ENCODE data around the gene EPS8L3.
"Not testable (repeated sequence)": the region's sequence is repeated elsewhere in the genome, so short reads cannot be mapped to it uniquely, and the experiment has no call there.

EPS8L3 gene

DNA sequence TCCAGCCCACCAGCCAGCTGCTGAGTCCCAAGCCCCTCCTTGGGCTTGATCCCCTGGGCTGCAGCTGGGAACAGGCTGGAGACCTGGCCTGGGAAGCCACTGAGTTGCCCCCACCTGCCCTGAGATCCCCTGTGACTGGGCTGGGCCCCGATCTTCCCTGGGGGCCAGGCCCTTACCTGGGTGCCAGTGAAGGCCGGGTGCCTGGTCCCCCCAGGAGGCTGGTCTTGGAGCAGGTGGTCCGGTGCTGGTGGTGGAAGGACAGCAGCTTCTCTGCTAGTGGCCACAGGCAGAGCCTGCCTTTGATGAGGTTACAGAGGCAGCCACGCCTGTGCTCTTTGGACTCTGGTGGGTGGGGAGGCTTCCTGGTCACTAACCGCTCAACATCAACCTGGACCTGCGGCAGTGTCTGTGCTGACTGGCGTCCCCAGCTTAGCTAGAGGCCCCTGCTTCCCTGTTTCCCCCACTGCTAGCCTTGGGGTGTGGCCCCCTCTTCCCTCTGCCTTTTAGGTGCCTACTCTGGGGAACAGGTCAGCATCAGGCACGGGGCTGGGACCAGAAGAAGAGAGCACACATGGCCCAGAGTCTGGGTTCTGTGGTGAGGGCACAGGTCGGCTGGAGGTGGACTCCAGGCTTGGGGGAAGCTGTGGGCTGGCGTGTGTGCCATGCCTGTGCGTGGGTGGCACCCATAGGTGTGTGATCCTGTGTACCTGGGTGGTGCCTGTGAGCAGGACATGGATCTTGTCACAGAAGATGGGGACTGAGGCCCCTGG, at the start of gene EPS8L3:
Gene EPS8L3, minus strand, starts transcription at position 278 of the 770 bp plus-strand sequence. CDS start 2,174 bp downstream, outside the sequence.
- in situ Hi-C loops (cut with MboI; ENCODE audit: low sequenced_read_pairs): no loop called here

- in situ Hi-C loops (cut with MboI; ENCODE audit: low sequenced_read_pairs): no loop called here
Observed at GRCh38 chr1:109812691-109813393, 49.1 kb upstream of the EPS8L3 start.

GRCh38 chr1:109808703-109809102, 45.0 kb upstream of the EPS8L3 start:
- in situ Hi-C loops (cut with MboI; ENCODE audit: low sequenced_read_pairs): no loop called here

DNA sequence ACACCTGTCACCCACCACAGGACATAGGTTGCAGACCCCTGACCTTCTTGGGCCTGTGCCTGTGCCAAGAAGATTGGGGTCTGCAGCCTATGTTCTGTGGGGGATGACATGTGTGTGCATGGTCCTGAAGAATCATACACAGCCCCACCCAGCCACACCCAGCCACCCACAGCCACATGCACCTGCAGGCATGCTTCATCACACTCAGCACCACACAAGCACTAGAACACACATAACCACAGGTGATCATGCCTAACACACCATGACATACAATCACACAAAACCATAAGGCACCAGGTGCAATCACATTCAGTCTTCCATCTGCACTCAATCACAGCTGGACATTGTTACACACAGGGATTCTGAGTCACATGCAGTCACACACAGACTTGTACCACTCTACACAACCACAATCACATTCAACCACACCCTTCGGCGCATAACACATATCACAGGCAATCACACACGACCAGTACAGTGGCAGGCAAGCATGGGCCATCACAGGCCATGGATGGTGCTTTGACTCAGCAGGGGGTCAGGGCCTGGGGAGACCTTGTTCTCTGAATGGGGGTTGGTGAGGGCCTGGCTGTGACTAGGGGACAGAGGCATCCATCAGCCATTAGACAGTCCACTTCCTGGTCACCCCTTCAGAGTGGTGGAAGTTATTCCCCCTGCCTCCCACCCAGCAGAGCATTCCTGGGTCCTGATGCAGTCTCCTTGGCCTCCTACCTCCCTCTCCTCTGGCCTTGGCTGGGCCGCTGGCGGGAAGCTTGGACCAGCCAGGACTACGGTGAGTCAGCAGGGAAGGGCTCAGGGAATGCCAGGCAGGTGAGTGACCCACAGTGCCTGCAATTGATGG, 44.3 kb upstream of the EPS8L3 start:
- in situ Hi-C loops (cut with MboI; ENCODE audit: low sequenced_read_pairs): no loop called here

GRCh38 chr1:109807402-109807801, 43.7 kb upstream of the EPS8L3 start:
- in situ Hi-C loops (cut with MboI; ENCODE audit: low sequenced_read_pairs): no loop called here

GRCh38 chr1:109806733-109807400, 43.1 kb upstream of the EPS8L3 start:
- in situ Hi-C loops (cut with MboI; ENCODE audit: low sequenced_read_pairs): no loop called here

GRCh38 chr1:109805486-109806165, 41.9 kb upstream of the EPS8L3 start:
- in situ Hi-C loops (cut with MboI; ENCODE audit: low sequenced_read_pairs): no loop called here

- in situ Hi-C loops (cut with MboI; ENCODE audit: low sequenced_read_pairs): no loop called here
Observed at GRCh38 chr1:109804660-109805059, 40.9 kb upstream of the EPS8L3 start.

DNA sequence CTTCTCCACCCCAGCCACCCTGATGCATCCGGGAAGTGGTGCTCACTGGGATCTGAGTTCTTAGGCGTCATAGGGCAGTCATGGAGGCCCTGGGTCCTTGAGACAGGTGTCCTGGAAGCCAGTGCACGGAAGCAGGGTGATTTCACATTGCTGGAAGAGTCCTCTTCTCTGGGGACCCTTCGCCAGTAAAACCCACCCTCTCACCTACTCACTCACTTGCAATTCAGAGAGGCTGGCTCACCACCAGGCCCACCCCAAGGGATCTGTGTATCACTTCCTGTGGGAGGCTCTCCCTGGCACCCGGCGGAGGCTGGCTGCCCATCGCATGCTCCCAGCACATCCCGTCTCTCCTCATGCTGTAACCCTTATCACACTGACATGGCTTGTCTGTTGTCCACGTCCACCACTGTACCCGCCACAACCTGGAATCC, 40.2 kb upstream of the EPS8L3 start:
- in situ Hi-C loops (cut with MboI; ENCODE audit: low sequenced_read_pairs): no loop called here

DNA sequence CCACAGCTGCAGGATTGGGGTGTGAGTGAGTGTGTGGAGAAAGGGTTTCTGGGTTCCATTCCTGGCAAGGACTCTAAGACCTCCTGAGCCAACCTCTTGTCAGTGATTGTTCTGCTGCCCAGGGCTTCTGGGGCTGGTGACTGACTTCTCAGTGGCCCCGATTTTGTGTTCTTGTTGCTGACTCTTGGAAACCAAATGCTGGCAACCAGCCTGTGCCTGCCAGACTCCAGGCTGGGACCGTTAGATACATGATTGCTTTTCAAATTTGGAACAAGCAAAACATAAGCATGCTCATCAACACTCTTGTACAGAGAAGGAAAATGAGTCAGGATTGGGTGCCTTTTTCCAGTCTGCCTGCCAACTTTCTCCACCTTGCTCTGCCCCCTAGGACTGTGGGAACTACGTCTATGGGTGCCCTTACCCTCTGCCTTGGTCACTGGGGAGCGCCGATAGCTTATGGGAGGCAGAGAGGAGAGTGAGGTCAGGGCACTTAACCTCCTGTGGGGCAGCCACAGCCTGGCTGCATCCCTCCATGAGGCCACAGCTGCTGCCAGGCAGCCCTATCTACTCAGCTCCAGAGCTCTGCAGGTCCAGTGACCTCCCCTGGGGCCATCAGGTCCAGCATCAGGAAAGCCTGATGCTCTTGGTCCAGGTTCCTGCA, 39.3 kb upstream of the EPS8L3 start:
- in situ Hi-C loops (cut with MboI; ENCODE audit: low sequenced_read_pairs): no loop called here

GRCh38 chr1:109802136-109802900, 38.6 kb upstream of the EPS8L3 start:
- in situ Hi-C loops (cut with MboI; ENCODE audit: low sequenced_read_pairs): no loop called here

- in situ Hi-C loops (cut with MboI; ENCODE audit: low sequenced_read_pairs): no loop called here
Observed at GRCh38 chr1:109801791-109802135, 38.0 kb upstream of the EPS8L3 start.

DNA sequence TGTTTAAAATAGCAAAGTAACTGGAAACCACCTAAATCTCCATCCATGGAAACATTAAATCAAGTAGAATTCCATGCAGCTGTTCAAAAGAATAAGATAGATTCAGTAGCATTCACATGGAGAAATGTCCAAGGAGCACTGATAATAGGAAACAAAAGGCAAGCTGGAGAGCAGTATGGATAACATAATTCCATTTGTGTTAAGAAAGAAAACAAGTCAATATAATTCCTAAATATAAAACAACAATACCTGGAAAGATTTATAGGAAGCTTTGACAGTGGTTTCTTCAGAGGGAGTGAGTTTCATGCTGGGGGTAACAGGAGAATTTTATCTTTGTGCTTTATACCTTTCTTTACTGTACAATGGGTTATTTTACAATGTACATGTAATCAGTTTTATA, 36.6 kb upstream of the EPS8L3 start:
- in situ Hi-C loops (cut with MboI; ENCODE audit: low sequenced_read_pairs): no loop called here

DNA sequence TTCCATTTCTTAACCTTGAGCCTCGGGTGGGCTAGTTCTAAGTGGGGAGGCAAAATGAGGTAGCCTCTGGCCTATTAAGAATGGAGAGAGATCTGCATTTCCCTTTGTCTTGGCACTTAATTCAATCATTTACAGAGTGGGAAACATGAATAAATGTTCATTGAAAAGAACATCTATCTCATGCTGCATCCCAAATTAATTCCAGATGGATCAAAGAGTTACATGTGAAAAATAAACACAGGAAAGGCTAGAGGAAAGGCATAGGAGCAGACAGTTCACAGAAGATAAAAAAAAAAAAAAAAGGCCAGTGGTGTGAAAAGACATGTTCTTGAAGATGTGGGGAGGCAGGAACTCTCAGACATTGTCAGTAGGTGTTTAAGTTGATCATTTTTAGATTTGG, 35.7 kb upstream of the EPS8L3 start:
- in situ Hi-C loops (cut with MboI; ENCODE audit: low sequenced_read_pairs): no loop called here

DNA sequence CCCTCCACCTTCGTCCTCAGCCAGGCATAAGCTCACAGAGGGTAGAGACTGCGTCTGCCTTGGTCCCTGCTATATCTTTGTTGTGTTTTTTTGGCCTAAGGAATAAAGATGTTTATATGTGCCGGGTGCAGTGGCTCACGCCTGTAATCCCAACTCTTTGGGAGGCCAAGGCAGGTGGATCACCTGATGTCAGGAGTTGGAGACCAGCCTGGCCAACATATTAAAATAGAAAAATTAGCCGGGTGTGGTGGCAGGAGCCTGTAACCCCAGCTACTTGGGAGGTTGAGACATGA, 33.5 kb upstream of the EPS8L3 start:
- in situ Hi-C loops (cut with MboI; ENCODE audit: low sequenced_read_pairs): not testable (repeated sequence)

DNA sequence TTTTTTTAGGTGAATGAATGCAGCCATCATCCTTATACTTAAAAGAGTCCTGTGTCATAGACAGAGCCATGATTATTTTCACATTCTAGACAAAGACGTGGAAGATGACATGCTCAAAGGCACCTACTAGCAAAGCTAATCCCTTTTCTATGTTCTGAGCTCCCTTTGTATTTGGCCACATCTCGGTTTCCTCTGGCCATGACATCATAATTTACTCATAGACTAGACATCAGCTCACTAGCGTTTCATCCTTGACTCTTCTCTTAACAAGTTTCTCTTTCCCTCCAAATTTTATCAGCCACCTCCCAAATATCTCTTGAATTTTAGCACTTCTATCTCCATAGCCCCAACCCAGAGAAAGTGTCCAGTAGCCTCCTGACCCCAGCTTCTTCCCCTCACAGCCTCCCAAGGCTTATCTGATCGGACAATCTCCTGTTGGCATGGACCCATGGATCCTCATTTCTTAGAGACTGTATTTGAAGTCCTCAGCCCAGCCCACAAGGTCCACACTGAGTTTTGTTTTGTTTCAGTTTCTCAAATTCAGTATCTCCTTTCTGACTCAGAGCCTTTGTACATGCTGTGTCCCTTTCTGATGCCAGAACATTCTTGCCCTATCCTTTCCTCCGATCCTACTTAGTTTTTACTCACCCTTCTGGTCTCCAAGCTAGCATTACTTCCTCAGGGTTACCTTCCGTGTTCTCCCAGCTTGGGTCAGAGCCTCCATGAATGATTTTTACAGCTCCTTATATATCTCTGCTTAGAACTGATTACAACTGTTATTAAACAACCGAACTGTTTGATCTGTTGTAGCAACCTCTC, 33.0 kb upstream of the EPS8L3 start:
- in situ Hi-C loops (cut with MboI; ENCODE audit: low sequenced_read_pairs): no loop called here

- in situ Hi-C loops (cut with MboI; ENCODE audit: low sequenced_read_pairs): no loop called here
Observed at GRCh38 chr1:109794319-109795132, 30.8 kb upstream of the EPS8L3 start.

Measured in hTERT RPE-1 (cell line).